Mesodermal cell (in vitro differentiated cells): ENCODE measurements around the gene POLR2H.

Experiments
- H3K27ac ChIP-seq: 2 replicates; pipeline ENCODE4 v1.7.0; 2013; ENCODE audit warnings: mild to moderate bottlenecking, low read depth, low read length, moderate library complexity; ENCODE audit not compliant: severe bottlenecking
- H3K36me3 ChIP-seq: 2 replicates; pipeline ENCODE4 v1.7.1; 2013; ENCODE audit warnings: mild to moderate bottlenecking, low read length, moderate library complexity; ENCODE audit not compliant: control insufficient read depth, insufficient read depth
- H3K4me1 ChIP-seq: one replicate; pipeline ENCODE4 v1.7.1; 2013; ENCODE audit warnings: mild to moderate bottlenecking, low read length; ENCODE audit not compliant: insufficient read depth, control insufficient read depth, poor library complexity, severe bottlenecking
- H3K4me3 ChIP-seq: 2 replicates; pipeline ENCODE4 v1.7.0; 2013; ENCODE audit warnings: low read length, control low read depth, mild to moderate bottlenecking; ENCODE audit not compliant: insufficient read depth, poor library complexity, severe bottlenecking; ENCODE audit errors: extremely low read depth
- H3K9me3 ChIP-seq: 2 replicates; pipeline ENCODE4 v1.7.1; 2013; ENCODE audit warnings: mild to moderate bottlenecking, low read length, moderate library complexity; ENCODE audit not compliant: control insufficient read depth
- WGBS, 2 experiments: methylation state at CpG; one replicate each; pipeline ENCODE4 v1.1.5; 2013; ENCODE audit warnings: missing lambda C conversion rate in 2 of 2; ENCODE audit not compliant: insufficient coverage in 2 of 2; 5-methylcytosine and 5-hydroxymethylcytosine counted together

POLR2H gene

DNA sequence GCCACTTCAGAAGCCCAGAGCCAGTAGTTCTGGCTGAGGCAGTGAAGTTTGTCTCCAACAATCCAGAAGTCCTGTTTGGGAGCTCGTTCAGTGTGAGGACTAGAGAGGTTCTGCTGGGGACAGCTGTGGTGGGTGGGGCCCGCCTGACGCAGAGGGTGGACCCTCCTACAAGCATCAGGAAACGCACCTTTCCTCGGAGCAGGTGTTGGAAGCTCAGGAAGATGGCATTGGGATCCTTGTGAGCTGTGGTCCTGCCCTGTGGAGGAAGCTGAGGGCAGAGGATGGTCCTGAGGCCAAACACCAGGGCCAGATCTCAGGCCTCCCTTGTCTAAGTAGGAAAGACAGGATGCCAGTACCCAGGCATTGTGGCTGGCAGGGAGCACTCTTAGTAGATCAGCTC is 11.4 kb downstream of the POLR2H start:
- Histone ChIP-seq H3K4me1 (peaks cover 14% of the 10 kb centered on the region), H3K9me3 (no peaks in the 10 kb centered on the region), H3K4me3 (no peak overlapping the region), H3K27ac (no peak overlapping the region), H3K36me3 (peaks cover 18% of the 10 kb centered on the region)
- 84 to 94% methylated on average over 3 to 5 of the region's 5 CpGs for WGBS, 2 experiments

DNA sequence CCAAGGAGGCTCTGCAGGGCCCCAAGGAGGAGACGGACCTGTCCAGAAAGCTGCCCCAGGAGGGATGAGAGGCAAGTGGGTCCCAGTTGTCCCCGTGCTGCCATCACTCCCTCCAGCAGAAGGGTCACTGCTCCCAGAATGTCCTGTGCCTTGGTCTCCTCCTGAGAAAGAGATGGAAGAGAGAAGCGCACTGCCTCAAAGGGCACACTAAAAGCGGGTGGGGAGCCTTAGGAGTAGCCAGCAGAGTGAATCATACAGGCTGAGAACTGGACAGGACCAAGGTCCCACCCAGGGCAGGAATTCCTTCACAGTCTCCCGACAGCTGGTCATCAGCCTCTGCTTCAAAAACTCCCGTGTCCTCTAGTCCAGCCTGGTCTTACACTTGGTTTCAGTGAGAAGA is 11.9 kb downstream of the POLR2H start:
- Histone ChIP-seq H3K27ac (no peak overlapping the region), H3K4me3 (no peak overlapping the region), H3K36me3 (peaks cover 13% of the 10 kb centered on the region), H3K9me3 (no peaks in the 10 kb centered on the region), H3K4me1 (peaks cover 18% of the 10 kb centered on the region)
- WGBS, 2 experiments, result 91 to 96% methylated on average over 6 of the region's 6 CpGs

DNA sequence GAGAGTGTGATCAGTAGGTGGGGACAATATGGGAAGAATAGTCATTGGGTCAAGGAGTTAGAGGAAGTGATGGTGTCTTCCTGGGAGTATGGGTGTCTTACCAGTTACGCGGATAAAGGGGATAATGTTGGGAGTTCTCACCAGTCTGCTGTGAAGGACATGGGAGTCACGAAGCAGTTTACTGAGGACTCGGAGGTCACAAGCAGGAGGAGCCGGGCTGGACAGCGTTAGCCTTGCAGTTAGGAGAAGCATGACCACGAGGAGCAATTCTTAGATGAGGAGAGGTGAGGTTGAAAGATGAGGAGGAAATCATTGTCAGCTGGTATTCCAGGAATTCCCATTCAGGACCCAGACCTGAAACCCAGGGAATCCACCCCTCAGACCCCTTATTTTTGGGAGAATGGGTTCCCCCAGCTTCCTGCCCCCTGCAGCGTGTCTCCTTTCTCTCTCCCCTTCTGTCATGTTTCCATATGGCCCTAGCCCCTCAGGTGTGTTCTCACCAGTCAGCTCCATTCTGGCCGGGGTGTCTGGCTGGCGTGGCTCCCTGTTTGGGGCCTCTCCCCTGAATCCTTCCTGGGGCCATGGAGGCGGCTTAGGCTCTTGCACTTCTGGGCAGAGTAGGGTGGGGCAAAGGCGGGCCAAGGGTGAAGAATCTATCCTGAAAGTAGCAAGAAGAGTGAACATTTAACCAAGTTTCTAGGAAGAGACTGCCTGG is 14.4 kb downstream of the POLR2H start:
- H3K9me3 ChIP-seq, result no peaks in the 10 kb centered on the region
- H3K27ac ChIP-seq, result no peak overlapping the region
- peaks cover 26% of the 10 kb centered on the region for H3K4me1 ChIP-seq
- 76 to 82% methylated on average over 10 to 11 of the region's 12 CpGs for WGBS, 2 experiments
- H3K4me3 ChIP-seq, result no peak overlapping the region
- H3K36me3 ChIP-seq, result no peaks in the 10 kb centered on the region

DNA sequence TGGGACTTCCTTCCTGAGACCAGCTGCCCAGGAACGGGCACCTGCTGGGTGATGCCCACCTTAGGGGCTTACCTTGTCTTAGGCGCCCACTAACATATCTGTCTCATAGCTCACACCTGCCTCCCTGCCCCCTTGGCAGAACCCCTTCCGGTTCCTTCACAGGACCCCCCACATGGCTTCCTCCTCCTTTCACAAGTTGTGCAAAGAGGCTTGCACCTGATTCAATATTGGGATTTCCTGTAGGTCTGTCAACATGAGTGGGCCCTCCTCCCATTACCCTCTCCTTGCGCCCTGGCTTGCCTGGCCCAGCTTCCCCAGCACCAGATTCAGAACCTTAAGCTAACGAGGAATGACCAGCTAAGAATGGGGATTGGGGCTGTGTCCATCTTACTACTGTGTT is 15.9 kb downstream of the POLR2H start:
- 90 to 98% methylated on average over 4 to 5 of the region's 5 CpGs for WGBS, 2 experiments
- Histone ChIP-seq H3K4me3 (no peak overlapping the region), H3K4me1 (peaks cover 22% of the 10 kb centered on the region), H3K27ac (no peak overlapping the region), H3K36me3 (no peaks in the 10 kb centered on the region), H3K9me3 (no peaks in the 10 kb centered on the region)

DNA sequence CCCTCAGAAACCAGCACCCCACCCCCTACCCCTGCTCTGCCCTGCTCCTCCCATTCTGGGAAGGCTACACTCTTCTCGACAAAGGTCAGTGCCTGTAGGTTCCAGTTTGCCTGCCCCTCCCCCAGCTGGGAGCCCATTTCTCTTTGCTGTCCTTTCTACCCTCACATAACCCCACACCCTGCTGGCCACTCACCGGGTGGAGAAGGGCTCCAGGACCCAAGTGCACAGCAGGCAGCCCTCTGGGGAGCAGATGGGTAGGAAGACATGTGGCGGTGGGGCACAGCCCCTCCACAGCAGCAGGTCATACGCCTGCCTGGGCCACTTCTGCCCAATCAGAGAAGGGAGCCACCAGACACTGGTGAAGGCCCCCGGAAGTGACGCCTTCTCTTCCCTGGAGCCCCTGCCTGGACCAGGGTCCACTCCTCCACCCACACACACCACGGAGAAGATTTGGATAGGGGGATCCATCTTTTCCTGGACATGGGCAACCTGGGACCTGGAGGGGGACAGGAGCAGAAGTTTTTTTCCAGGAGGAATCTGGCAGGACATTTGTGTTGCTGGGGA is 16.5 kb downstream of the POLR2H start, which contains the start of gene THPO:
THPO (minus strand) TSS at position 326 of the 564 bp plus-strand sequence. CDS start 1,948 bp downstream, outside the sequence.
- H3K9me3 ChIP-seq, result no peaks in the 10 kb centered on the region
- H3K4me3 ChIP-seq, result no peak within 1 kb of the TSS
- H3K4me1 ChIP-seq, result peaks cover 22% of the 10 kb centered on the region
- peak within 1 kb of the TSS; percentile 23 for H3K27ac ChIP-seq
- WGBS, 2 experiments, result 31 to 47% methylated on average over 3 to 4 of the region's 7 CpGs
- no peaks in the 10 kb centered on the region for H3K36me3 ChIP-seq

DNA sequence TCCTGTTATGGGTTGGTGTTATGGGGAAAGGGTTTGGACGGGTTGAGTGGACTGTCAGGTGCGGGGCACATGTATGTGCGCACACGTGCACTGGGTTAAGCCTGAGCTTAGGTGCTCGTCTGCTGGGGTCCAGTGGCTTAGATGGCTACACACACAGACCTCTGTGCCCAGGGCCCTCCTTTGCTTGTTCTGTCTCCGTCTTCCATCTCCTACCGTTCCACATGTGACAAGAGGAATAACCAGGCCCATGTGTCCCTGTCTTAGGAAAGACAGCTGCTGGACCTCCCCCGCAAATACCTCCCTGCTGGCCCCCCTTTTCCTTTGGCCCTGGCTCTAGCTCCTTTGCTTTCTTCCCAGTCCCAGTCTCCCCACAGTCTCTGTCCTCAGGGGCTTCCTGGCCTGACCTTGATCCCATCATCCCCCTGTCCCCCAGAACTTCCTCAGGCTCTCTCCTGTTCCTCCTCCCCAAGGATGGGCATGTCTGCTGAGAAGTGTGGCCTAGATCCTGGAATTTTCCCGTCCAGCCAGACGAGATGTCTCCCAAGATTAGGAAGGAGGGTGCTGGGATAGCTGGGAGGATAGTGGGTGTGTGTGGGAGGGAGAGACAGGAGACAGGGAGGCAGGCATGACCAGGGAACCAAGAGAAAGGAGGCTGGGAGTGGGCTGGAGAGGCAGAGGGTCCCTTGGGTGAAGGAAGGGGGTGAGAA is 17.3 kb downstream of the POLR2H start:
- WGBS, 2 experiments, result 76 to 77% methylated on average over 10 of the region's 10 CpGs
- peaks cover 22% of the 10 kb centered on the region for H3K4me1 ChIP-seq
- H3K27ac ChIP-seq, result peak overlapping the region; percentile 23

DNA sequence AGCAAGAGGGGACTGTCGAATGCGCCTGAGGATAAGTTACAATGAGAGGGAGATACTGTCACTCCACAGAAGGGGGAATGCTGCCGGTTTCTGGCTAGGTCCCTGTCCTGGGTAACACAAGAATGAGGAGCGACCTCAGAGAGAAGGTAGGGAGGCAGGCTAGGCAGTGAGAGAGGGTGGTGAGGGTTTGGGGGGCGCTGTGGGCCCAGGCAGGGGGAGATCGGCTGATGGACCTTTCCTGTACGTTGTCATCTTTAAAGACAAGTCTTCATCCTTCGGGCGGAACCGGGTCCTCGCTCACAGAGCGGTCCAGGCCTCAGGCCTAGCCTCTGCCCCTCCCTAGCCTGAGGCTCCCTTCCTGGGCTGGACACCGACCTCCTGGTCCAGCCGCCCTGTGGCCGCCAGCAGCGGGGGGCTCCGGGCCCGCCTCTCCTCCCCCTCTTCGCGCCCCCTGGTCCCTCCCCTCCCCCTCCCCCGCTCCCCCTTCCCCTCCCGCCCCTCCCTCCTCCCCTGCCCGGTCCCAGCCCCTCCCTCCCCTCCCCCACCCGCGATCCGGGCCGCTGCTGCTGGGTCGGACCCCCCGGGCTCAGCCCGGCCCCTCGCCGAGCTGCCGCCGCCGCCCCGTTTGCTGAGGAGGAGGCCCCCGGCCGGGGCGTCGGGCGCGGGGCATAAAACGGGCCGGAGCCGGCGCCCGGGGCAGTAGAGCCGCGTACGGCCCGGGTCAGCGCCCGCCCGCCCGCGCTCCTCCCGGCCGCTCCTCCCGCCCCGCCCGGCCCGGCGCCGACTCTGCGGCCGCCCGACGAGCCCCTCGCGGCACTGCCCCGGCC is 18.1 kb downstream of the POLR2H start, which contains the start of gene CHRD:
CHRD (plus strand) TSS at position 697 of the 827 bp plus-strand sequence. CDS start 265 bp downstream, outside the sequence.
- Histone ChIP-seq H3K36me3 (no peaks in the 10 kb centered on the region), H3K27ac (peak within 1 kb of the TSS; percentile 23), H3K4me1 (peaks cover 22% of the 10 kb centered on the region), H3K9me3 (no peaks in the 10 kb centered on the region), H3K4me3 (peak within 1 kb of the TSS; percentile 38)
- WGBS, 2 experiments, result 9 to 10% methylated on average over 26 to 32 of the region's 71 CpGs

More for the DNA sequence above, 17.3 kb downstream of the POLR2H start:
- Histone ChIP-seq H3K36me3 (no peaks in the 10 kb centered on the region), H3K9me3 (no peaks in the 10 kb centered on the region), H3K4me3 (peak overlapping the region; percentile 22)

DNA sequence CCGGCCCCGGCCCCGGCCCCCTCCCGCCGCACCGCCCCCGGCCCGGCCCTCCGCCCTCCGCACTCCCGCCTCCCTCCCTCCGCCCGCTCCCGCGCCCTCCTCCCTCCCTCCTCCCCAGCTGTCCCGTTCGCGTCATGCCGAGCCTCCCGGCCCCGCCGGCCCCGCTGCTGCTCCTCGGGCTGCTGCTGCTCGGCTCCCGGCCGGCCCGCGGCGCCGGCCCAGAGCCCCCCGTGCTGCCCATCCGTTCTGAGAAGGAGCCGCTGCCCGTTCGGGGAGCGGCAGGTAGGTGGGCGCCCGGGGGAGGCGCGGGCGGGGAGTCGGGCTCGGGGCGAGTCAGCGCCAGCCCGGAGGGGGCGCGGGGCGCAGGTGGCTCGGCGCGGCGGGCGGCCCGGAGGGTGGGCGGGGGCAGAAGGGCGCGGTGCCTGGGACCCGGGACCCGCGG is 18.7 kb downstream of the POLR2H start:
- Histone ChIP-seq H3K4me1 (peaks cover 22% of the 10 kb centered on the region), H3K9me3 (no peaks in the 10 kb centered on the region), H3K4me3 (peak overlapping the region; percentile 38), H3K27ac (no peak overlapping the region), H3K36me3 (no peaks in the 10 kb centered on the region)
- 0 to 1% methylated on average over 34 to 35 of the region's 62 CpGs for WGBS, 2 experiments

DNA sequence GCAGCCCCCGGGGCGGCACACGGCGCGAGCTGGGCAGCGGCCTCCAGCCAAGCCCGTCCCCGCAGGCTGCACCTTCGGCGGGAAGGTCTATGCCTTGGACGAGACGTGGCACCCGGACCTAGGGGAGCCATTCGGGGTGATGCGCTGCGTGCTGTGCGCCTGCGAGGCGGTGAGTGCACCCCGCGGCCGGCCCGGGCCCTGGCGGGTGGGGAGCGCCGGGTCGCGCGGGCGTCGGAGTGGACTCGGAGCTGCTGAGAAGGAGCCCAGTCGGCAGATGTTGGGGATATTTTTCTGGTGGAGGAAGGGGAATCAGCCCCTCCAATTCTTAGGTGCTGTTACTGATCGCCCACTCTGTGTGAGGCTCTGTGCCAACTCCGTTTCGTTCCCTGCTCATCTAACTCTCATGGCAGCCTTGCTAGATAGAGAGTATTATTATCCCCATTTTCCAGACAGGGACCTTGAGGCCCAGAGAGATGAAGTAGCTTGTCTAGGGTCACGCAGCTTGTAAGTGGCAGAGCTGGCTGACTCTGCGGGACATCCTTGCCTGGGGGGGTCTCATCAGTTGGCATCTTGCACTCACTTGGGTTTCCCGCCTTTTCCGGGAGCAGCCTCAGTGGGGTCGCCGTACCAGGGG is 19.2 kb downstream of the POLR2H start:
- WGBS, 2 experiments, result 2 to 3% methylated on average over 31 to 34 of the region's 42 CpGs
- no peak overlapping the region for H3K27ac ChIP-seq

More for the DNA sequence above, 19.2 kb downstream of the POLR2H start:
- Histone ChIP-seq H3K4me3 (peak overlapping the region; percentile 38), H3K4me1 (peaks cover 22% of the 10 kb centered on the region), H3K9me3 (no peaks in the 10 kb centered on the region), H3K36me3 (no peaks in the 10 kb centered on the region)
